Measurements from ENCODE around the gene HIF3A.
"Not testable (repeated sequence)": the region's sequence is repeated elsewhere in the genome, so short reads cannot be mapped to it uniquely, and the experiment has no call there.

The HIF3A gene

DNA sequence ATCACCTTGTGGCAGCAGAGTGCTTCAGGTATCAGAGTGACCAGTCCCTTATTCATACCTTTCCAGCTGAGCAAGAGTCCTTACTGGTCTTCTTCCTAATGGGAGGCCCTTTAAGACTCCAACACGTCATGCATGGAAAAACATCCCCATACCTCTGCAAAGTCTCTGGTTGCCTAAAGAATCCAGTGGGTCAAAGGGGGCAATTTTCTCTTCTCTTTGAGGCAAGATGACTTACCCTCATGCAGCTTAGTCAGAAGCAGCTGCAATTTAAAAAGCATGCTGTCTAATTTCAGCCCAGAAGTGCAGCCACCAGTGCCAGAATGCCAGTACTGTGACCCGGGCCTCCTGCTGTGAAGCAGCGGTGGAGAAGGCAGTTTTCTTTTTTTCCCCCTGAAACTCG, 68.7 kb downstream of the HIF3A start:
- DNase-seq: no peak

DNA sequence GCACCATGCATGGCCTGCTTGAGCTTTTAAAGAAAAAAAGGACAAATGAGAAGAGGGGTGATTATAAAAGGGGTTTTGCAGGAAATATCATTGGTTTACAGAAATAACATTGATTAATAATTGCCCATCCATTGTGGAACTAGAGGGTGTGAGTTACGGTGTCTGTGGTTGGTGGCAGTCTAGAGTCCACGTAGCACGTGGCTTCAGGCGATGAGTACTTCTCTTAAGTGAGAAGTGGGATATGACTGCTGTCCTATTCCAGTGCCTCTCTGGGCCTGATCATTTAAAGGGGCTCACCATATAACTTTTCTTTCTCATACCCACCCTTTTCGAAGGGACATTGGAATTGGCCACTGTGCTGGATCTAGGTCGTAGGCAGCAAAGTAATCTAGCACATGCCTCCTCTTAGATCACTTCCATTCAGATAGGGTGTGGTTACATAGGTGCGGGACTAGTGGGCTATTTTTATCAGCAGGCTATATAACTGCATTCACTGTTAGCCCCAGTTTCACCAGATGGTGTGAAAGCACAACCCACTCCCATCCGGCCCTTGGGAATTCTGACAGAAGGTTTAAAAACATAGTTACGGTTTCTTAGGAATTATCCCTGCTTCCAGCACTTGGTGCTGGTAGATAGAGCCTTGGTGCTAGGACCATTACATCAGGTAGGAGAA, 69.9 kb downstream of the HIF3A start:
- no peak for DNase-seq

DNA sequence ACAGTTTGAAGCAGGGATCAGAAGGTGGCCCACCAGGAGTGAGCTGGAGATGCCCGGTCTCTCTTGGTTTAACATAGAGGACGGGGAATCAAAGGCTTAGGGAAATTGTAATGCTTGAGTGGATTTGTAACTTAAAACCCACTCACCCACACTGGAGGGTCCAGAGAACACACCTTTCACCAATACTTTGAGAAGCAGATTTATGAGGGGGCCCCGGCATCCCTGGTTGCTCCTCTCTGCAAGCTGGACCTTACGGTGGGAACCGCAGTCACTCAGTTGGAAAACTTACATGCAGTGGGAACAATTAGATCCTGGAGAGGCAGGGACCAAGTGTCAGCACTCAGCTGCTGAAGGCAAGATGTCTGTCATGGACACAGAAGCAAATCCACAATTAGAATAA, 70.6 kb downstream of the HIF3A start:
- DNase-seq: no peak

DNA sequence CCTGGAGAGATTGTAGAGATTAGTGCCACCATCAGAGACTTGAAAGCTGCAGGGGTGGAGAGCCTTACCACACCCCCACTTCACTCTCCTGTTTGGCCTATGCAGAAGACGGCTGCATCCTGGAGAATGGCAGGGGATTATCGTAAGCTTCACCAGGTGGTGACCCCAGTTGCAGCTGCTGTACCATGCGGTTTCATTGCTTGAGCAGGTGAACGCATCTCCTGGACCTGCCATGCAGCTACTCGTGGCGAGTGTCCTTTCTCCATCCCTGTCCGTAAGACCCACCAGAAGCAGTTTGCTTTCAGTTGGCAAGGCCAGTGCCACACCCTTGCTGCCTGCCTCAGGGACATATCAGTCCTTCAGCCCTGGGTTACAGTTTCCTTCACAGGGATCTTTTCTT, 71.3 kb downstream of the HIF3A start:
- no peak for DNase-seq

DNA sequence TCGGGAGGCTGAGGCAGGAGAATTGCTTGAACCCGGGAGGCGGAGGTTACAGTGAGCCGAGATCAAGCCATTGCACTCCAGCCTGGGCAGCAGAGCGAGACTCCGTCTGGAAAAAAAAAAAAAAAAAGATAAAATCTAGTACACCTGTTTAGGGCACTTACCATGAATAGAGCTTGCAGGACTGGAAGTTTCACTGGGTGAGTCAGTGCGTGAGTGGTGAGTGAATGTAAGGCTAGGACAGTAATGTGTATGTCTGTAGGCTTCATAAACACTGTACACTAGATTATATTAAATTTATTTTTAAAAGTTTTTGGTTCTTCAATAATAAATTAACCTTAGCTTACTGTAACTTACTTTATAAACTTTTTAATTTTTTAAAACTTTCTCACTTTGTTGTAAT, 73.0 kb downstream of the HIF3A start:
- no peak for DNase-seq

DNA sequence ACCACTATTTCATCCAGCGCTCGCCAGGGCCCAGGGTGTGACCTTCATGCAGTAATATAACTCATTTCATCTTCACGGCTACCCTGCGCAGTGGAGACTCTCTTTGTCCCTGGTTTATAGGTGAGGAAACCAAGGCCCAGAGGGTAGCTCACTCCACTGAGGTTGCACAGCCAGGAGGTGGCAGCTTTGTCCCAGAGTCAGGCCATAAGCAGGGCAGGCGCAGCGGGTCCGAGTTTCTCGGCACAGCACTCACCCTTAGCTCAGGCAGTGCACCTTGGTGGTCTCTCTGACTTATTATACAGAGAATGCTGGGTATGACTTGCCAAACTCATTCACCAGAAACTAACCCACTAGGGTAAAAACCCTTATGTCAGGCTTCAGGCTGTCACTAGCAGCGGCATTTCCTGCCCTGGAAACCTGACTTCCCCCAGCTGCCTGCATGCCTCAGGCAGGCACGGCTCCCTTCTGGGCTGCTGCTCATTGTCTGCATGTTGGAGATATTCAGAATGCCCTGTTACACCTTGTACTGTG, 74.6 kb downstream of the HIF3A start:
- no peak for DNase-seq

DNA sequence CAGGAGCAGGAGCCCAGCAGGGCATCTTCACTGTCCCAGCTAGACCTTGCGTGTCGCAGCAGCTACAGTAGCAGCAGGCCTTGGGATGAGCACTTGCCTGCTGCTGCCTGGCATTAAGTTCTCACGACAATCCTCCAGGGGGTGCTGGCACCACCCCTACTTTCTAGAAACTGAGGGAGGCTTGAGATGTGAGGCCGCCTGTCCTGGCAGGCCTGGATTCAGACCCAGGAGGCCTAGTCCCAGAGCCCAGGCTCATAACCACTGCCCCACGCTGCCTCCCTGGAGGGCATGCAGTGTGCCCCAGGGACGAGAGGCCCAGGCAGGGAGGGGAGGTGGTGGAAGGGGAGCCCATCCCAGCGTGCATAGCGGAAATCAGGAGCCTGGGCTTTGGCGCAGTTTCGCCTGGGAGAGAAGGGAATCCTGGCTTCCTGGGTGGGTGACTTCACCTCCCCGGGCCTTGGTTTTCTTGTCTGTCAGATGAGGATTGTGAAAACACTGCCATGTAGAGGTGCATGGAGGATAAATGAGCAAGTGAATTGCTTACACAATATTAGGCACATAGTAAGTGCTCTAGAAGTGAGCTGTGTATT, 76.2 kb downstream of the HIF3A start:
- no peak for DNase-seq

DNA sequence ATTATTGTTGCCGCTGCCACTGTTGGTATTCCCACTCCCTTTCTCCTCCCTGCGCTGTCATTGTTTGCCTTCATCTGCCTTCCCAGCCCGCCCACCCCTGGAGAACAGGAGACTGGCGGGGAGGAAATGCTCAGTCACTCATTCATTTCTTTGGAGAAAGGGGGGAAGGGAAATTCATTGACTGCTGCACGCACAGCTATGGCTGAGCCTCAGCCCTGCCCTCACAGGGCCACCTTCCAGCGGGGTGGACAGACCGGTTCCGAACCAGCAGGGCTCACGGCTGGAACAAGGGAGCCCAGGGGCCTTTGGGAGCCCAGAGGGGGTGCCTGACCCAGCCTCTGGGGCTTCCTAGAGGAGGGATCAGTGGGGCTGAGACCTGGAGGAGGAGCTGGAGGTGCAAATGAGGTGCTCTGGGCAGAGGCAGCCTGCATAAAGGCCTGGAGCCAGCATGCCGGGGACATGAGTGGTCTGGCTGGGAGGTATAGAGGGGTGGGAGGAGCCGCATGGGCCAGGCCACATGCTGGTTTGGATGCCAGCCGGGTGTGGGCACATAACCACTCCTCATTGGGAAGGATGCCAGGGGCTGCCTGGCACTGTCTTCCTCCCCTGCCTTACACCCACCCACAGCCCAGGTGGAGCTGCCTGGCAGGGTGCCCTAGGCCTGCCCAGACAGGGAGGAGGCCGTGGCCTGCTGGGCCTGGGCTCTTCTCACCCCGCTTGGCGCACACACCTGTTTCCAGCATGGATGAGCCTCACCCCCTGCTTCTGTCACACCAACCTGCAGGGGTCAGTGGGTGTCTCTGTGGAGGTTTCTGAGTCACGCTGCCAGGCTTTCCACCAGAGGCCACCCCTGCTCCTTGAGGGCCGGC, 76.9 kb downstream of the HIF3A start:
- DNase-seq: no peak

DNA sequence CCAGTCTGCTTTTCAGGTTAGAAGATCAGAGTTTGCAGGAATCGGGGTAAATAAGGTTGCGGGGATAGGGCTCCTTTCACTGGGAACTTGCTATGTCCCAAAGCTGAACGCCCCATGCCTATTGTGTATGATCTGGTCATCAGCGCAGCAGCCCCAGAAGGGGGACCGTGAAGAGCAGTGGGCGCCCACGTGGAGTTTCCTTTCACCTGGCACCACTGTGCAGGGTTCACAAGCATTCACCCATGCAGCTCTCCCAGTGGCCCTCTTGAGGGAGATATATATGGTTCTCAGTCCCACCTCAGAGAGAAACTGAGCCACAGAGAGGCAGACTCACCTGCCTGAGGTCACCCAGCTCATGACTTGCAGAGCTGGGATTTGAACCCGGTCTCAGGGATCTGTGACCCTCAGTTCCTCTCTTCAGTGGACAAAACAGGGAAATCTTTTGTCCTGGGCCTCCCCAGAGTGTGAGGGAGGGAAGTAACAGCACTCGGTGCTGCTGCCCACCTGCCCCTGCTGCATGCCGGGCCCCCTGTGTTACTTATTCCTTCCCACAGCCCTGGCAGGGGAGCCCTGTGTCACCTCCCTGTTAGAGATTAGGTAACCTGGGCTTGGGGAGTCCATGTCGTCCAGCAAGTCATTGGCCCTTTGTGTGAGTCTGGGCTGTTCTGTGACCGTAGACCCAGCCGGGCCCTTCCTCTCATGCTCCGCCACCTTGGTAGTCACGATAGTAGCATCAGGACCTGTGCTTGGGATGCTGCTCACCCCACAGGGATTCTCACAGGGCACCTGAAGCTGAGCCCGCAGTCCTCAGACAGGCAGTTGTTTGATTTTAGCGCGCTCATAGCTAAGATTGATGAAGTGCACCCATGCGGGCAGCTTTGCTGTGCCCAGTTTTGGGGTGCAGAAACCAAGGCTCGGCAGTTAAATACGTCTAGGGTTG, 78.0 kb downstream of the HIF3A start:
- DNase-seq: no peak

DNA sequence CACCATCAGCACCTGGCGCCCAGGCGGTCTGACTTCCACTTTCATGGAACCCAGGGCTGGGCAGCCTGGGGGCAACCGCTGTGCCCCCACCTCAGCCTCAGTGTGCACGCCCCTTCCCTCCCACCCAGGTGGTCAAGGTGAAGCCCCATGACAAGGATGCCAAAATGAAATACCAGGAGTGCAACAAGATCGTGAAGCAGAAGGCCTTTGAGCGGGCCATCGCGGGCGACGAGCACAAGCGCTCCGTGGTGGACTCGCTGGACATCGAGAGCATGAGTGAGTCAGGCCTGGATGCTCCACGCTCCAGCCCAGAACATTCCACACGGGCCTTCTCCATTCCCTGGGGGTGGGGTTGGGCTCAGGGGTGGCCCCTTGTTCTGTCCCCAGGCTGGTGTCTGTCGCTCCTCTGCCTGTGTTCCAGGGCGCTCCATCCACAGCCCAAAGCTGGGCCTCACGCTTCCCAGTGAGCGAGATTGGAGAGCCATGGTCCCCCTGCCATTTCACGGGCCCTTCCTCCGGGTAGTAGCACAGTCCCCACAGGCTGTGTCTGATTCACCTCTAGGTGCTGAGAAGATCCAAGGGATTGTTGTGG, 78.7 kb downstream of the HIF3A start:
- DNase-seq: not testable (repeated sequence)

DNA sequence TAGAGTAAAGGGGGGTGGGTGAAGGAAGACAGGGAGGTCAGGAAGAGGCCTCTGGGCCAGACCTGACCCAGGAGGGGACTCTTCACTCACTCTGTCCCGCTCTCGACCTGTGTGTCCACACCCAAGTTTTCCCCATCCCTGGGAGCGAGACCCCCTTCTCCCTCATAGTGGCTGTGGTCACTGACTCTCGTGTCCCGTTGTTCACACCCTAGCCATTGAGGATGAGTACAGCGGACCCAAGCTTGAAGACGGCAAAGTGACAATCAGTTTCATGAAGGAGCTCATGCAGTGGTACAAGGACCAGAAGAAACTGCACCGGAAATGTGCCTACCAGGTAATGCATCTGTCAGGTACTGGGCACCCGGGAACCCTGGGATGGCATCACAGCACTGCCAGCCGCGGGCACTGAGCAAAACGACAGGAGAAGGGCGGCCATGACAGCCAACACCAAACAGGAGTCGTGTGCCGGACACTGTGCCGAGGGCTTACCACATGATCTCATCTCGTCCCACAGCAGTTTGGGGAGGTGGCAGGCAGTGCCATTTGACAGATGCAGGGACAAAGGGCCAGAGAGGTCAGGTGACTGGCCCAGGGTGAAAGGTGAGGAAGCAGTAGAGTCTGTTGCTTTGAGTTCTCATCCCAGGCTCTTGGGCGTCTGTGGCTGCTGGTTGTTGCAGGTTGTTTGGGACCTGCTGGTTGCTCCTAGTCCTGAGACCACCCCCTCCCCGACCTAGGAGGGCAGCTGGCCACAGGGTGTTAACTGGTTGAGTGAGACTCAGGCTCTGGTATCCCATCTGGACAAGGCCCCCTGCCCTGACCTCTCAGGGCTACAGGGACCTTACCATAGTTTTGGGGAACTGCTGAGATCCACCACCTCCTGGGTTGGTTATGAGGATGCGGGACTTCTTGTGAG, 79.7 kb downstream of the HIF3A start:
- no peak for DNase-seq

DNA sequence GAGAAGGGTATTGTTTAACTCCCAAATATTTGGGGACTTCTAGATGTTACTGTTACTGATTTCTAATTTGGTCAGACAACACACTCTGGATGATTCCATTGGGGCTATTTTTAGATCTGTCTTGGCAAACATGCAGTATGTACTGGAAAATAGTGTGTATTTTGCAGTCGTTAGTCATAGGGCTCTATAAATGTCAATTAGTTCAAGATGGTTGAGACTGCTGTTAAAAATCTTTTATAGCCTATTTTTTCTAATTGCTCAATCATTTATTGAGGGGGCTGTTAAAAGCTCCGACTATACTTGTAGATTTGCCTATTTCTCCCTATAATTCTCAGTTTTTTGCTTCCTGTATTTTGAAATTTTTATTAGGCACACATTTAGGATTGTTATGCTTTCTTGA, 81.4 kb downstream of the HIF3A start:
- no peak for DNase-seq

DNA sequence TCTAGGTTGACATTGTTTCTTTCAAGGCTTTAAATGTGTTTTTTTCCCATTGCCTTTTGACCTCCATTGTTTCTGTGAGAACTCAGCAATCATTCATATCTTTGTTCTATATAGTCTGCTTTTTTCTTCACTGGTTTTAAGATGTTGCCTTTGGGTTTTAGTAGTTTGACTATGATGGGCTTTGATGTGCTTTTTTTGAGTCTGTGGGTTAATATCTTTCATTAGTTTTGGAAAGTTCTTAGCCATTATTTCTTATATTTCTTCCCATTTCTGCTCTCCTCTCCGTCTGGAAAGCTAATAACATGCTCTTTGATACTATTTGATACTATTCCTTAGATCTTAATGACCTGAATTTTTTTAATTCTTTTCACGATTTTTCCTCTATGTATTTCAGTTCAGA, 83.8 kb downstream of the HIF3A start:
- no peak for DNase-seq

DNA sequence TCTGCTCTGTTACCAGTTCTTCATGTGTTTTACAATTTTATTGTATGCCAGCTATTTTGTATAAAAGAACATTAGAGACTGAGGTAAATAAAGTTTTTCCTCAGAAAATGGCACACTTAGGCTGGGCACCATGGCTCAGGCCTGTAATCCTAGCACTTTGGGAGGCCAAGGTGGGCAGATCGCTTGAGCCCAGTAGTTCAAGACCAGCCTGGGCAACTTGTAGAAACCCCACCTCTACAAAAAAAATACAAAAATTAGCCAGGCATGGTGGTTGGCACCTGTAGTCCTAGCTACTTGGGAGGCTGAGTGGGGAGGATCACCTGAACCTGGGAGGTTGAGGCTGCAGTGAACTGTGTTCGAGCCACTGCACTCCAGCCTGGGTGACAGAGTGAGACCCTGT, 84.5 kb downstream of the HIF3A start:
- no peak for DNase-seq

DNA sequence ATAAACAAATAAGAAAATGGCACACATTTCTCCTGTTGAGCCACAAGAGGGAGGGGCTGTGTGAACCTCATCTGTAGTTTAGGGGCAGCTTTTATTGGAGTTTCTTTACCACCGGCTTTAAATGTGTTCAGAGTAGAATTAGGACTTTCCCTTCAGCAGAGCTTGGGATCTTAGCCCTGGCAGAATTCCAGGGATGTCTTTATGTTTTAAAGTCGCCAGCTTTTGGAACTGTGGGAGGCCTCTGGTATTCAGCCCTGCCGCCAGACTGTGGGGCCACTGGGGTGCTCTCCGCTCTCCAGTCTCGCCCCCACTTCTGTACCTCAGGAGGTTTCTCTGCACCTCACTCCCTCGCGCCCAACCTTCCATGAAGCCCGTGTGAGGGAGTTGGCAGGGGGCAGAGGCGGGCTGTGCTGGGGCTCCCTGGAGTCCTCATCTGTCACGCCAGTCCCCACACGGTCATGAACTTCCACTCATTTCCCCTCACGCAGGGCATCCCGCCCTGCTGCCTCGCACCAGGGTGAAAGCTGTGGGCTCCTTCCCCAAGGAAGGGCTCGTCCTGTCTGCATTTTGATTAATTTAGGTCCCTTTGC, 85.0 kb downstream of the HIF3A start:
- no peak for DNase-seq

DNA sequence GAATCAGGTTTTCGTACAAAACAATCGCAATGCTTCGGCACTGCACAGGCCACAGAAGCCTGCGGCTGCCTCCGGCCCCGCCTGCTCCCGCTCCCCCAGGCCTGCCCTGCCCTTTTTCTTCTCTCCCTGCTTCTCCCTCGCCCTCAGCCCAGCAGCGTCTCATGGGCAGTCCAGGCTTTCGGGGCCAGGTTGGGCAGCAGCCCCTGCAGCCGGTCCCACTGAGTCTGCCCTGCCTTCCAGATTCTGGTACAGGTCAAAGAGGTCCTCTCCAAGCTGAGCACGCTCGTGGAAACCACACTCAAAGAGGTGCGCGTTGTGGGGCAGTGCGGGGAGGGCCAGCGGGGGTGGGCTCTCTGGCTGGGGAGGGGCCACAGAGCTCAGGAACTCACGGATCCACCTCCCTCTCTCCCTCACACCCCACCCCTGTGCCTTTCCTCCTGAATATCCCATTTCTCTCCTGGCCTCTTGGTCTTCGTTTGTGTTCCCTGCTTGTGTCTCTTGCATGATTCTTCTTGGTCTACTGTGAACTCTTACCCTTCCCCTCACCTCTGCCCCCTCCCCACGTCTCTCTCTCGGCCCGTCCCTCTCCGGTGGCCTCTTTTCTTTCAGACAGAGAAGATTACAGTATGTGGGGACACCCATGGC, 86.5 kb downstream of the HIF3A start:
- no peak for DNase-seq

DNA sequence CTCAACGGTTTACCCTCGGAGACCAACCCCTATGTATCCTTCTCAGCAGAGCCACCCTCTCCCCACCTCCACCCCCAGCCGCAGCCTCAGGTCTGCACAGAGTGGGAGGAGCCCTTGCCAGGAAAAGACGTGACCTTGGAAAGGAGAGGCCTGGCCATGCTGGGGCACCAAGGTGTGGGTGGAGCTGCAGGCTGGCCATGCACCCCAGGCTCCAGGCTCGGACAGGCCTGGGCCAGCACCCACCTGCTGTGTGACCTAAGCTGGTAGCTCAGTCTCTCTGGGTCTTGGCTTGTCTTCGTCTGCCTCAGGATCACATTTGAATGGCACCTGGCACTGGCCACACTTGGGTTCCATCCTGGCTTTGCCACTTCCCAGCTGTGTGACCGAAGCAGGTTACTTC, 87.0 kb downstream of the HIF3A start:
- DNase-seq: no peak

DNA sequence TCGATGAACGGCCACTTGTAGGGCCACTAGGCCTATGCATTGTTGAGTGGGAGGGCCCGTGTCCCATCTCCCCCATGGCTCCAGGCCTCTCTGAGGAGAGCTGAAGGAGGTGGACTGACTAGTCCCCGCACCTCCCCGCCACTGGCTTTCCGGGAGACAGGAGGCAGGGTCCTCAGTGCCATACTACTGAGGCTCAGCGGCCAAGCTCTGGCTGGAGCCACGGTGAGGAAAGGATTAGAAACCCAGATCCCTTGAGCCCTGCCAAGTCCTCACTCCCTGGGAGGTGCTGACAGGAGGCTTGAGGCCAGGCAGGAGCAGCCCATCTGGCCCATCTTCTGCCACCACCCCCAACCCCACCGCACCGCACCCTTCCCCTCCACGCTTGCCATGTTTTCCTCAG, 87.6 kb downstream of the HIF3A start:
- DNase-seq: no peak

DNA sequence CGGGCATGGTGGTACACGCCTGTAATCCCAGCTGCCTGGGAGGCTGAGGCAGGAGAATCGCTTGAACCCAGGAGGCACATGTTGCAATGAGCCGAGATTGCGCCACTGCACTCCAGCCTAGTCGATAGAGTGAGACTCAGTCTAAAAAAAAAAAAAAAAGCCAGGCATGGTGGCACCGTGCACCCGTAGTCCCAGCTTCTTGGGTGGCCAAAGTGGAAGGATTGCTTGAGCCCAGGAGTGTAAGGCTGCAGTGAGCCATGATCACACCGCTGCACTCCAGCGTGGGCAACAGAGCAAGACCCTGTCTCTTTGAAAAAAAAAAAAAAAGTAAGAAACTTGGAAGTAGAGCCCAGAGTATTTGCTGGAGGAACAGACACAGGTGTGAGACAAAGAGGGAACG, 88.8 kb downstream of the HIF3A start:
- DNase-seq: no peak

DNA sequence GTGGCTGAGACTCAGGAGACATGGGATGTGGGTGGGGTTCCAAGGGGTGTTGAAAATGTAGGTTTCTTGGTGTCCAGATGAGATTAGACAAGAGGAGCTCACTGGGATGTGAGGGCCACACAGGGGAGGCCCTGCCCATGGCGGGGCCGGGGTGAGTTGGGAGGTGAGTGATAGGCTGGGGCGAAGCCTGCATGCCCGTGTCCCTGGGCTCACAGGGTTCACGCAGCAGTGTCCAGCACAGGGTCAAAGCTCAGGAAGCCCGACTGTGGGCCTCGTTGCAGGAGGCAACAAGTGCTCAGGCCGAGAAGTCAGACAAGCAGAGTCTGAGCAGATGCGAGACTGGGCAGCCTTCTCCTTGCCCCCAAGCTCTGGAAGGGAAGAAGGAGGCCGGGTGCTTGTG, 89.3 kb downstream of the HIF3A start:
- DNase-seq: no peak

Measured in CD4-positive, alpha-beta T cell treated with Interleukin-12 subunit alpha and Interleukin-12 subunit beta, for 1 hour (primary cell).